Endothelial cell of umbilical vein (primary cell): ENCODE data around the gene MAX. TPM values are rescaled to one million over a fixed set of nuclear protein-coding genes. Genes with fewer than 3 reads are reported as not detected.

ENCODE experiments used
- BruUV-seq: library from RNA; stranded (reverse); fragments of 400-500 nt; replicated peaks from 2 replicates; lab custom pipeline; 2021; lab: Mats Ljungman, UMichigan
- CTCF ChIA-PET: fragments of 300-600, 350-600 bp; sonication (Branson Sonifier 250); formaldehyde crosslinking; loops from one replicate; lab custom pipeline; 2021; ENCODE audit warnings: antibody characterized with exemption, inconsistent platforms; lab: Charles Lee
- POLR2A ChIA-PET: fragments of 300-600, 350-600 bp; sonication (Branson Sonifier 250); formaldehyde crosslinking; loops from one replicate; lab custom pipeline; 2021; ENCODE audit warnings: antibody characterized with exemption, inconsistent platforms; lab: Charles Lee
- DNase-seq: peaks from one replicate; pipeline ENCODE4 v3.0.0-alpha.2; 2011; ENCODE audit warnings: low read depth, low spot score
- FAIRE-seq: peaks from 2 replicates; lab custom pipeline; 2011; peaks lifted over from hg19 to GRCh38; lab: Jason Lieb, UNC
- H2AFZ ChIP-seq: 2 replicates; pipeline ENCODE4 v1.6.0; 2012; ENCODE audit warnings: low read depth, low read length, control low read depth, inconsistent platforms
- H3K27ac ChIP-seq: 2 replicates; pipeline ENCODE4 v1.5.1; 2011; ENCODE audit warnings: low read depth, mild to moderate bottlenecking, control low read depth, low read length, moderate library complexity; ENCODE audit not compliant: insufficient read depth
- H3K27me3 ChIP-seq, 2 experiments: 2 replicates each; pipeline versions ENCODE4 v1.6.0 to v1.6.1; 2011; ENCODE audit warnings: low read length in 2 of 2, mixed read lengths in 1 of 2; ENCODE audit not compliant: control insufficient read depth in 2 of 2, insufficient read depth in 2 of 2
- H3K36me3 ChIP-seq, 2 experiments: 2 replicates in 1 of 2; 3 replicates in 1 of 2; pipeline ENCODE4 v1.5.1; 2011; ENCODE audit warnings: low read length in 2 of 2, mild to moderate bottlenecking in 1 of 2, moderate library complexity in 1 of 2; ENCODE audit not compliant: control insufficient read depth in 2 of 2, insufficient read depth in 2 of 2; ENCODE audit errors: extremely low read depth in 1 of 2
- H3K4me1 ChIP-seq: 3 replicates; pipeline ENCODE4 v1.5.1; 2011; ENCODE audit warnings: mild to moderate bottlenecking, low read length; ENCODE audit not compliant: control insufficient read depth, insufficient read depth; ENCODE audit errors: extremely low read depth
- H3K4me2 ChIP-seq: 2 replicates; pipeline ENCODE4 v1.6.1; 2011; ENCODE audit warnings: low read length, control low read depth, mixed read lengths; ENCODE audit not compliant: insufficient read depth
- H3K4me3 ChIP-seq, 3 experiments: fragments of 200-600 bp in 1 of 3; sonication (generic), shearing (Covaris generic) in 1 of 3; replicated peaks in 1 of 3; 2 replicates each; pipeline ENCODE4 v1.5.1; 2011 to 2016; ENCODE audit warnings: control low read depth in 3 of 3, low read length in 3 of 3, mild to moderate bottlenecking in 2 of 3, inconsistent platforms in 1 of 3, low read depth in 1 of 3, moderate library complexity in 1 of 3; ENCODE audit not compliant: insufficient read depth in 1 of 3
- H3K79me2 ChIP-seq: 2 replicates; pipeline ENCODE4 v1.6.0; 2012; ENCODE audit warnings: low read length, inconsistent platforms; ENCODE audit not compliant: control insufficient read depth, insufficient read depth
- H3K9ac ChIP-seq: replicated peaks from 2 replicates; pipeline ENCODE3; 2011; ENCODE audit warnings: low read length, control low read depth; ENCODE audit not compliant: insufficient read depth; ENCODE audit errors: extremely low read depth
- H3K9me1 ChIP-seq: replicated peaks from 3 replicates; pipeline ENCODE4 v1.6.0; 2011; ENCODE audit warnings: mild to moderate bottlenecking, low read length; ENCODE audit not compliant: control insufficient read depth, insufficient read depth; ENCODE audit errors: extremely low read depth
- H3K9me3 ChIP-seq: replicated peaks from 2 replicates; pipeline ENCODE4 v1.5.1; 2012; ENCODE audit warnings: low read length, inconsistent platforms; ENCODE audit not compliant: control insufficient read depth, insufficient read depth
- H4K20me1 ChIP-seq: replicated peaks from 2 replicates; pipeline ENCODE3; 2011; ENCODE audit warnings: mild to moderate bottlenecking, low read length; ENCODE audit not compliant: control insufficient read depth, insufficient read depth; ENCODE audit errors: extremely low read depth
- EZH2 ChIP-seq: IDR thresholded peaks from 2 replicates; pipeline ENCODE4 v1.6.1; 2012; ENCODE audit warnings: borderline replicate concordance, low read depth, mild to moderate bottlenecking, moderate library complexity, low read length, inconsistent platforms; ENCODE audit not compliant: severe bottlenecking
- GATA2 ChIP-seq: IDR thresholded peaks from 2 replicates; pipeline ENCODE4 v1.7.0; 2011; ENCODE audit warnings: low read depth, mild to moderate bottlenecking, moderate library complexity, mixed read lengths, low read length; ENCODE audit not compliant: insufficient read length, insufficient read depth
- MAX ChIP-seq: IDR thresholded peaks from 2 replicates; pipeline ENCODE4 v1.6.1; 2011; ENCODE audit not compliant: insufficient read depth, insufficient read length
- POLR2A ChIP-seq: IDR thresholded peaks from 2 replicates; pipeline ENCODE4 v1.6.1; 2012; ENCODE audit warnings: low read depth, mild to moderate bottlenecking, control low read depth, low read length
- POLR2AphosphoS5 ChIP-seq: IDR thresholded peaks from 2 replicates; pipeline ENCODE4 v1.6.1; 2012; ENCODE audit warnings: low read depth, mild to moderate bottlenecking, control low read depth, low read length, moderate library complexity; ENCODE audit not compliant: insufficient read depth
- dilution Hi-C: fragments of 300-500 bp; cut with MboI; formaldehyde crosslinking; loops from one replicate; pipeline ENCODE4 v1.15.0; 2019; ENCODE audit warnings: low sequenced_read_pairs; ENCODE audit not compliant: extremely low pct_ligation_motif_present
- intact Hi-C: fragments of 100-400 bp; cut with micrococcal nuclease; formaldehyde crosslinking; loops from one replicate; pipeline ENCODE4 v1.10.0; 2022
- polyA plus RNA-seq, 4 experiments: library from polyadenylated mRNA; depleted of rRNA in 3 of 4; stranded (reverse) in 3 of 4; unstranded in 1 of 4; fragments of >200 nt; gene quantifications; 2 replicates each; pipeline versions ENCODE4 v1.2.1 to v1.2.3, GENCODE V29; 2011 to 2012; ENCODE audit warnings: missing spikeins in 1 of 4
- total RNA-seq: library from RNA; stranded (reverse); gene quantifications from 2 replicates; pipeline ENCODE4 v1.2.3, GENCODE V29; 2021

Gene MAX
- total and polyA plus RNA-seq, 2 donors (not counting 3 experiments of a cell fraction or from before 2014, with no cell fraction given), result 70.1 to 79.5 TPM

- ChIA-PET CTCF (interaction anchor here (0.7 to 2.0 kb wide), 13 partner anchors 8 to 721 kb away, joined by 3 to 6 read pairs (median 4); partner anchors contain the start of gene FNTB), POLR2A (interaction anchor here (0.7 to 0.9 kb wide), 2 partner anchors 10 to 123 kb away, joined by 4 to 5 read pairs; no protein-coding TSS in a partner anchor)
- Histone ChIP-seq H4K20me1 (peaks cover 3% of the 10 kb centered on the region), H3K36me3 (no peaks in the 10 kb centered on the region), H3K4me1 (peaks cover 31% of the 10 kb centered on the region), H3K27ac (no peak overlapping the region), H3K9me1 (no peaks in the 10 kb centered on the region), H3K79me2 (peaks cover 31% of the 10 kb centered on the region), H3K4me2 (peak overlapping the region; percentile 93), H3K4me3 (peak overlapping the region; percentile 50 to 93 (median 75)), H3K9me3 (no peaks in the 10 kb centered on the region), H3K27me3 (no peaks in the 10 kb centered on the region), H3K9ac (peak overlapping the region; percentile 39), H2AFZ (peak overlapping the region; percentile 80)
- DNase-seq (no peak), FAIRE-seq (peak; percentile 53)
- intact Hi-C loops (loop anchor here (2.0 to 5.0 kb wide), 3 partner anchors 28 to 154 kb away; partner anchors contain the start of gene FNTB), dilution Hi-C loops (no loop called here)
- no TSS peak for BruUV-seq
- no peak for TF ChIP-seq GATA2
- TF ChIP-seq POLR2AphosphoS5, result no peak
- no peak for TF ChIP-seq POLR2A
- no peak for TF ChIP-seq MAX
- TF ChIP-seq EZH2, result no peak
These were observed 938 bp upstream of the MAX start for GRCh38 chr14:65103150-65103760.
